ENCODE data around the gene CDCA3. TPM values are rescaled to one million over a fixed set of nuclear protein-coding genes. Genes with fewer than 3 reads are reported as not detected.
A peak's percentile ranks its signal among the peaks of the same experiment; 100 is the strongest.

Gene CDCA3
- polyA plus RNA-seq, 1 experiment = 11.6 TPM

GRCh38 chr12:6851921-6852650 lies 1.0 kb upstream of the CDCA3 start, which contains the start of gene USP5:
TSS of gene USP5 (plus strand) at chr12:6852150. CDS start at chr12:6852180, 30 bp downstream.
- H3K9me3 ChIP-seq (ENCODE audit: control insufficient read depth, insufficient read depth, low read length) = no peaks in the 10 kb centered on the region; the same call in 1 of the 2 replicates
- CTCF ChIA-PET = interaction anchor here (0.7 to 5.1 kb wide), 11 partner anchors 17 to 100 kb away, joined by 3 to 26 read pairs (median 6); partner anchors contain the start of genes MLF2 and SPSB2

GRCh38 chr12:6850796-6851152 lies 312 bp downstream of the CDCA3 start:
- no peak for DNase-seq (ENCODE audit: low read depth, low spot score)
- Histone ChIP-seq H3K27me3 (ENCODE audit: control insufficient read depth, insufficient read depth, low read length) (no peaks in the 10 kb centered on the region), H3K27ac (ENCODE audit: low read depth, low read length) (peak overlapping the region; percentile 75), H3K4me3 (ENCODE audit: low read depth, low read length) (peak overlapping the region; percentile 97), H3K9me3 (ENCODE audit: control insufficient read depth, insufficient read depth, low read length) (no peaks in the 10 kb centered on the region; the same call in 1 of the 2 replicates)
- TF ChIP-seq CTCF (IDR thresholded peaks at IDR 0.05; ENCODE audit: low read depth, low read length) = no peak
- ChIA-PET POLR2A (interaction anchor here (1.3 to 3.4 kb wide), 12 partner anchors 8 to 317 kb away, joined by 3 to 57 read pairs (median 10); partner anchors contain the start of genes C12orf57, GAPDH, GNB3 and MLF2), CTCF (interaction anchor here (1.3 to 5.1 kb wide), 4 partner anchors 16 to 97 kb away, joined by 4 to 26 read pairs (median 11); partner anchors contain the start of gene SPSB2)

More at GRCh38 chr12:6851921-6852650, 1.0 kb upstream of the CDCA3 start, which contains the start of gene USP5:
- no peaks in the 10 kb centered on the region for H3K27me3 ChIP-seq (ENCODE audit: control insufficient read depth, insufficient read depth, low read length)
- H3K4me3 ChIP-seq (ENCODE audit: low read depth, low read length) = peak within 1 kb of the TSS; percentile 97
- H3K27ac ChIP-seq (ENCODE audit: low read depth, low read length) = peak within 1 kb of the TSS; percentile 92
- DNase-seq (ENCODE audit: low read depth, low spot score) = peak; percentile 99
- no peak; the same call in 1 of the 2 replicates for TF ChIP-seq CTCF (IDR thresholded peaks at IDR 0.05; ENCODE audit: low read depth, low read length)
- POLR2A ChIA-PET = interaction anchor here (0.6 to 3.4 kb wide), 23 partner anchors 9 to 318 kb away, joined by 3 to 57 read pairs (median 6); partner anchors contain the start of genes C12orf57, COPS7A, GAPDH and GNB3

- DNase-seq (ENCODE audit: low read depth, low spot score) = no peak
- peak overlapping the region; percentile 97 for H3K4me3 ChIP-seq (ENCODE audit: low read depth, low read length)
- no peaks in the 10 kb centered on the region; the same call in 1 of the 2 replicates for H3K9me3 ChIP-seq (ENCODE audit: control insufficient read depth, insufficient read depth, low read length)
- no peak for TF ChIP-seq CTCF (IDR thresholded peaks at IDR 0.05; ENCODE audit: low read depth, low read length)
- ChIA-PET POLR2A (interaction anchor here (1.1 to 2.8 kb wide), 2 partner anchors 11 to 316 kb away, joined by 3 to 11 read pairs; partner anchors contain the start of gene GAPDH), CTCF (no interaction called here)
- no peaks in the 10 kb centered on the region for H3K27me3 ChIP-seq (ENCODE audit: control insufficient read depth, insufficient read depth, low read length)
- H3K27ac ChIP-seq (ENCODE audit: low read depth, low read length) = no peak overlapping the region
Observed at GRCh38 chr12:6849976-6850560, 1.0 kb downstream of the CDCA3 start.

GRCh38 chr12:6849427-6849826 lies 1.7 kb downstream of the CDCA3 start:
- TF ChIP-seq CTCF (IDR thresholded peaks at IDR 0.05; ENCODE audit: low read depth, low read length) = no peak
- no peaks in the 10 kb centered on the region for H3K27me3 ChIP-seq (ENCODE audit: control insufficient read depth, insufficient read depth, low read length)
- H3K4me3 ChIP-seq (ENCODE audit: low read depth, low read length) = no peak overlapping the region
- no peak for DNase-seq (ENCODE audit: low read depth, low spot score)
- H3K9me3 ChIP-seq (ENCODE audit: control insufficient read depth, insufficient read depth, low read length) = no peaks in the 10 kb centered on the region; the same call in 1 of the 2 replicates
- H3K27ac ChIP-seq (ENCODE audit: low read depth, low read length) = no peak overlapping the region
- ChIA-PET CTCF (interaction anchor here (1.9 kb wide), 1 partner anchor 13 kb away, joined by 6 read pairs; no protein-coding TSS in a partner anchor), POLR2A (interaction anchor here (1.1 kb wide), 1 partner anchor 10 kb away, joined by 3 read pairs; no protein-coding TSS in a partner anchor)
